Dedifferentiated amniotic fluid mesenchymal stem cell (primary cell): ENCODE data around the gene PAFAH2.

Source experiments
- DNase-seq: peaks from one replicate; pipeline ENCODE4 v3.0.0-alpha.2; 2016; ENCODE audit errors: extremely low spot score

PAFAH2 gene

DNA sequence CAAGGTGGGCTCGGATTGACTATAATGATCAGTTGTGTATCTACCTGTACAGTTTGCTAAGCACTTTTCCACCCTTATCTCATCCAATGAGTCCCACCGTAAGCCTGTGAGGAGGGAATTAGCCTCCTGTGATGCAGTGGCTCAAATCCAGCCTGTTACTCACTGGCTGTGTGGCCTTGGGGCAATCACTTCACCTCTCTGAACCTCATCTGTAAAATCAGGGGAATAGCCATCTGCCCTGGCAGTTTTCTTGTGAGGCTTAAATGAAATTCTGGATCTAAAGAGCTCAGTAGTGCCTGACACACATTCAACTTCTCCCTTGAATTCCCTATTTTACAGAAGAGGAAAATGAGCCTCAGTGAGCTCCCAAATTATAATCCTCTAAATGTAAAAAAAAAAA lies 16.3 kb upstream of the PAFAH2 start:
- DNase-seq, result no peak

DNA sequence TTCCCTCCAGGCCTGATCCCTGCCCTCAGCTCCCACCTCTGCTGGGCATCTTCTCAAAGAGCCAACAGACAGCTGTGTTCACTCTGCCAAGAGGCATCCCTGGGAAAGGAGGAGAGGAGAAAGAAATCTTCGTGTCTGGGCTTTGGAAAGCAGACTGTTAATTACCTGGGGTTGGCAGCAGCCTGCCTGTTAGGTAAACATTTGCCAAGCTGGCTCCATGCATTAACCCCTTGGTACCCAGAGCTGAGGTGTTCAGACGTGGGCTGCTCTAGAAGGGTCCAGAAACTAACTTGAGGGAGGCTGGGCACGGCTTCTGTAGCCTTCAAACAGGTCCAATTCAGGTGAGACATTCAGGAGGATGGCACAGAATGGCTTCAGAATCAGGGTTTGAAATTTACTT lies 15.0 kb upstream of the PAFAH2 start:
- no peak for DNase-seq

DNA sequence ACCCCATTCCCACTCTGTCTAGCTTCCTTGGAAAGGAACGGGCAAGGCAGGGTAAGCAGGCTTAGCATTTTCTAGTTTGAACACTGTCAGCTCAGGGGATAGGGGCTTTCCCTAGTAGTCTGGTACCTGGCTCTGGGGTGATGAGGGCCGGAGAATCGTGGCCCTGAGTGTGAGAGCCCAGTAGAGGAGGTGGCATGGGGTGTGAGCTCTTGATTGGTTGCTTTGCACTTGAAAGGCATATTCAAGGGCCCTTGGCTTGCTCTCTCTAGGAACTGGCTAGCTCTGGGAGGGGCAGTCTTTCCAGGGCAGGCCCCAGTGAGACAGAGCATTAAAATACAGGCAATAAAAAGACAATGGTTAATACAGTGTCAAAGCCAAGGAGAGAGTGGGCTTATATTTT lies 13.0 kb upstream of the PAFAH2 start:
- no peak for DNase-seq

DNA sequence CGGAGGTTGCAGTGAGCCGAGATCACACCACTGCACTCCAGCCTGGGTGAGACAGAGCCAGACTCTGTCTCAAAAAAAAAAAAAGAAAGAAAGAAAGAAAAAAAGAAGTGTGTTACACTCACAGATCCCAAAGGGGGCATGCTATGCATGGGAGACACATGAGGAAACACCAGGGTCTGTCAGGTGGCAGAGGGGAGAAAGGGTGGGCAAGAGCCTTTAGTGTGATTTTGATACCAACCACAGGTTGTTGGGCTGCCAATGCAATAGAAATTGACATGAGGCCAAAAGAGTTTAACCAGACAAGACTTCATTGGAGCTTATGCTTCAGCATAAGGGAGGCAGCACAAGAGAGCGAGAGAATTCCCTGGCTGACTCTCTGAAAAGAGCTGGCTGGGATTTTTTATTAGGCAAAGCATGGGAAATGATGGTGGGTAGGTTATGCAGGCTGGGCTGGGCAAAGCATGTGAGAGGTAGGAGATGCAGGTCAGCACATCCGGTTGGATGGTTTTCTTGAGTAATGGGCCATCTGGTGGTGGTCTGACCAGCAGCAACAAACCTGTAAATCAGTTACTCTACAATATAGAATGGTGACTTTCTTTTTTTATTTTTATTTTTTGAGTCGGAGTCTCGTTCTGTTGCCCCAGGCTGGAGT lies 12.1 kb upstream of the PAFAH2 start:
- no peak for DNase-seq

DNA sequence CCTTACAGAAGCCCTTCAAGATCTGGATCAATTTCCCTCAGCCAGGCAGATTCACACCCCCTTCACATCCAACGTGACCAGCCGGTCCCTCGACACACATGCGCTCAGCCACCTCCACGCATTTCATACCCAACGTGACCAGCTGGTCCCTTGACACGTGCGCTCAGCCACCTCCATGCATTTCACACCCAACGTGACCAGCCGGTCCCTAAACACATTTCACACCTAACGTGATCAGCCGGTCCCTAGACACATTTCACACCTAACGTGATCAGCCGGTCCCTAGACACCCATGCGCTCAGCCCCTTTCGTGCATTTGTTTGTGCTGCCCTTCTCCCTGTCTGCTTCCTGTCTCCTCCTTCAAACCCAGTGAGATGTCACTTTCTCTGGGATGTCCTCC lies 8.8 kb upstream of the PAFAH2 start:
- DNase-seq, result no peak

DNA sequence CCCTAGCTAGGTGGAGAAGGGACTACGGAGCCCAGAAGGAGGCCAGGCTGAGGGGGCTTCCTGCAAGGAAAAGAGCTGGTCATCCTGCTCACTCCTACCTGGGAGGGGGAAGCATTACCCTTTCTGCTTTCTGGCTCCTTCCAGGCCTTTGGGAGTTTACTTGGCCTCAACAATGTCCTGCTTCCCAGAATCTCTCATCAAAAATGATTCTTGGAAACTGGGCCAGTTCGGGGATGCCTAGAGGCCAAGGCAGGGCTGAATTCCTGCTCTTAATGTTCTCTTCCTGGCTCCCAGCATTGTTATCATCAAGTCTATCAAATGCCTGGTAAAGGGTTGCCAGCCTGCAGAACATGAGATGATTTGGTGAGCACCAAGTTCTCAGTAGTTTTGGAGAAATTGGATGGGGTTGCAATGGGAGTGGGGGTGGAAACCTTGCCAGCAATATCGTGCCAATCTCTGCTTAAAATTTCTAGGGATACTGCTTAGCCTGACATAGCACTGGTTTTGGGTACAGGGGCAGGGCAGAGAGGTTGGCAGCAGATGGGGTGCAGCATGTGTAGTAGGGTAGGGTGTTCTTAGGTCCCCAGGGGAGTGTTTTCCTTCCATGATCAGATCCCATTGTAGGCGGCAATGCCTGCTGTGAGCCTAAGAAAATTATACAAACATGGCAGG lies 7.7 kb upstream of the PAFAH2 start:
- no peak for DNase-seq

DNA sequence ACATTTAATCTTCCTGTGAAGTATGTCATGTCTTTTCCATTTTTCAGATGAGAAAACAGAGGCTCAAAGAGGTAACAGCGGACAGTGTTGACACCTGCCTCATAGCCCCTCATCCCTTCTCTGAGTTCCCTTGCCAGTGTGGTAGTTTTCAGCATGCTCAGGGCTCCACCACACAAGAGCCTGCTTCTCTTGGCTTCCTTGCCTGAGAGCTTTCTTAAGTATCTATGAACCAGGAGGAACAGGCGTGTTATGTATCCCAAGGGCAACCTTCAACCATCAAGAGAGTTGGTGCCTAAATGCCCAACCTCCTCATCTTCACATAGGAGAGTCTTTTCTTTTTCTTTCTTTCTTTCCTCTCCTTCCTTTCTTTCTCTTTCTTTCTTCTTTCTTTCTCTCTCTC lies 5.9 kb upstream of the PAFAH2 start:
- DNase-seq, result no peak

DNA sequence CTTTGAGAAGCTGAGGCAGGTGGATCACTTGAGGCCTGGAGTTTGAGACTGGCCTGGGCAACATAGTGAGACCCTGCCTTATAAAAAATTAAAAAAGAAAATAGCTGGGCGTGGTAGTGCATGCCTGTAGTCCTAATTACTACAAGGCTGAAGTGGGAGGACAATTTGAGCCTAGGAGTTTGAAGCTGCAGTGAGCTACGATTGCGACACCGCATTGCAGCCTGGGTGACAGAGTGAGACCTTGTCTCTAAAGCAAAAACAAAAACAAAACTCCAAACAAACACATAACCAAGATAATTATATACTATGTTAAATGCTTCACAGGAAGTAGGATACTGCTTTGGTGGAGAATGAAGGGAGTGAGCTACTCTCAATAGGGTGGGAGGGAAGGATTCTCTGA lies 5.4 kb upstream of the PAFAH2 start:
- no peak for DNase-seq

DNA sequence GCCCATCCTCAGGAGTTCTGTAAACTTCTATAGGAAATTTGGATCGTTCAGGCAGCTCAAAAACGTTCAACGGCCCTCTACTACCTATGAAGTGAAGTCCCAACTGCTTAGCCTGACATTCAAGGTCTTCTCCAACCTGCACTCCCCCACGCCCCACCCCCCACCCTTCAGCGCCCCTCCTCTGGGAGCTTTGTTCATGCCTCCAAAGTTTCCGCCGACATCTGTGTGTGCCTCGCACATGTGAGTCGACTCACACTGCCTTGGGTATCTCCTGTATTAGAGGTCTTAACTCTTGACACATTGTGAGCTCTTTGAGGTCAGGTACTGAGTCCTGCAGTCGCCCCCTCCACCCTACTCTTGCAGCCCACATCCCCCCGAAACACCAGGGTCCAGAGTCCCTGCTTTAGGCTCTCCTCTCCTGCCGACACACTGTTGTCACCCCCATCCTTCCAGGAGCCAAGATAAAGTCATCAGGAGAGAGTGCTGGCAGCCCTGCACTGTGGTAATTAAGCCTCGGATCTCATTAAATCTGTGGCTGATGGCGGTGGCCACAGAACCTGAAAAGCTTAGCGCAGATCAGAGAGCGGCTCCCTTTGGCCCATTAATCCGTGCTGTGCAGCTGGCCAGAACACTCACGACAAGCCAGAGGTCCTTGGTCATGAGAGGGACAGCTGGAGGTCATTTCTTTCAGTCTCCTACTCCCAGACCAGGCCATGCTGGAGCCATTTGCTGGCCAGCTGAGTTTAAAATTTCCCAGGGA lies 1.4 kb upstream of the PAFAH2 start:
- no peak for DNase-seq

DNA sequence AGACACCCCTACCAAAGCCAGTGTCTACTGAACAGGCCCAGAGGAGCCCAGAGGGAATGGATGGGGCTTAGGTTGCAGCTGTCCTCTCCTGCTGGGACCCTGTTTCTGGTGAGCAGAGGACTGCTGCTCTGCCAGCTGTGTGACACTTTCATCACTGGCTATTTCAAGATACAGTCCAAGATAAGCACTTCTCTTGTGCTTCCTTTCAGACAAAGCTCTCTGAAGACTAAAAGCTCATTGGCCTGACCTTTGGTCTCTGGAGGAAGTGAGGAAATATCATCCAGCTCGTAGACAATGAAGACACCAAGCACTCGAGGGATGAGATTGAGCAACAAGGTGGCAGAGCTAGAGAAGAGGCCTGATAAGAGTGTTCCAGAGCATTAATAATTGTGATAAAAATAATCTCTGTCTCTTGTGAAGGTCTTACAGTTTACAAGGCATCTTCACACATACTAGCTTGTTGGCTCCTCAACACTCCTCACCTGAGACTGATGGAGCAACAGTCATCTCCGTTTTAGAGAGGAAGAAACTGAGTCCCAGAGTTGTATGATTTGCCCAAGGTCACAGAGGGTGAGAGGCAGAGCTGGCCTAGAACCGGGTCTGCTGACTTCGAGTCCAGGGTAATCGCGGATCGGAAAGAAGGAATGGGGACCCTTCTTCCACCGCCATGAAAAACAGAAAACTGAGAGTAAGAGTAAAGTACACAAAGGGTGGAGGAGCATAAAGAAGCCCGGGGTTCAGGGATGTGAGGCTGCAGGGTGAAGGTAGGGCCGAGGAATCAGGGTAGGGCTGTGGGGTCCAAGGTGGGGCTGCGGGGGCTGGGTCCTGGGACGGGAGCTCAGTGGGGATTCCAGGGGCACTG lies 666 bp downstream of the PAFAH2 start:
- DNase-seq, result no peak

DNA sequence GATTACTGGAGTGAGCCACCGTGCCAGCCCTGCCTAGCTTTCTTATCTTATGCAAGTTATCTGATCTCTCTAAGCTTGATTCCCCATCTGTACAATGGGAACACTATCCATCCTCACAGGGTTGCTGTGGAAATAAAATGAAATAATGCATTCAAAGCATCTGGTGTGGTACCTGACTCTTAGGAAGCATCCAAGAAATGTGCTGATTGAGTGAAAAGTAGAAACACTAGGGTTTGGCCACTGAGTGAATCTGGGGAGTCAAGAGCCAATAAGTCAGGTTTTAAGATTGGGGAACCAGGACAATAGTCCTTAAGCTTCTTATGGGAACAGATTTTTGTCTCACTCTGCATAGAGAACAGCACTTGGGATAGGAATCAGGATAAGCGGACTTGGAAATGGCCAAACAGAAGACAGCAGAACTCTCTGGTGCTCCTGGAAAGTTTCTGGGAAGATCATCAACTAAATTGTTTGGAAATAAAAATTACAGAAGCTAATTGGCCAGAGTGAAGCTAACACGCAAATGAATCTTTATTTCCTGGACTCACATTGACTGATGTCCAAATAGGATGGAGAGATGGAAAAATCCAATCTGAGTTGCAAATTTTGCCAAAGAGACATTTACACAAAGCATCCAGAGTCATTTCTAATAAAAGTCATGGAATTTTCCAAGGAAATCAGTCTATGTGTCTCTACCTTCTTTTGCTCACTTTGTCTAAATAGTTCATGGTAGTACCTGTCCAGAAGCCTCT lies 3.3 kb downstream of the PAFAH2 start:
- no peak for DNase-seq

DNA sequence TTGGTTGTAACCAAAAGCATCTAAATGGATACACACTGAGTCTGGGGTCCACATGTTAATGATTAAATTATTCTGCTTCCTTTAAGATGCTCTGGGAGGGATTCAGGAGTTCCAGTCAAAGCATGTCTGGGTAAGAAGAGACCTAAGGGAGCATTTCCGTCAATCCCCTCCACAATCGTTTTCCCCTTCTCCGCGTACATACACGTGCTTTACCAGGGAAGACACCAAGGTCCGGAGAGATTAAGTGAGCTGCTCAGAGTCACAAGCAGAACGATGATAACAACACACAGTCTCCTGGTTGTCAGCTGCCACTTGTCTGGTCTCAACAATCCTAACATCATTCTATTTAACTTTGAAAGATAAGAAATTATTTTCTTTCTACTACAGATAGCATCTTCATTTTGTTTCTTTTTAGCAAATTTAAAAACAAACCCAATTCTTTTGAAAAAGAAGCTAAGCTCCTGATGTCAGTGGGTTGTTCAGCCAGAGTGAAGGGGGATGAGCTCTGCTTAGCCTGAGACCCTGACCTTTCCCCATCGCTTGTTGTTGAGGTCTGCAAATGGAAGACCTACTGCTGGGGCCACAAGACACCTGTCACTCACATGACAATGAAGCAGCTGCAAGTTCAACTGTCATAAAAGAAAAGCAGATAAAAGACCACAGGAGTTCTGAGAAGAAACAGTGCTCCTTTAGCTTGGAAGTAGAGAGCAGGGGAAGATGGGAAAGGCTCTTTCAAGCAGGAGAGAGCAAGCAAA lies 4.5 kb downstream of the PAFAH2 start:
- DNase-seq, result no peak

DNA sequence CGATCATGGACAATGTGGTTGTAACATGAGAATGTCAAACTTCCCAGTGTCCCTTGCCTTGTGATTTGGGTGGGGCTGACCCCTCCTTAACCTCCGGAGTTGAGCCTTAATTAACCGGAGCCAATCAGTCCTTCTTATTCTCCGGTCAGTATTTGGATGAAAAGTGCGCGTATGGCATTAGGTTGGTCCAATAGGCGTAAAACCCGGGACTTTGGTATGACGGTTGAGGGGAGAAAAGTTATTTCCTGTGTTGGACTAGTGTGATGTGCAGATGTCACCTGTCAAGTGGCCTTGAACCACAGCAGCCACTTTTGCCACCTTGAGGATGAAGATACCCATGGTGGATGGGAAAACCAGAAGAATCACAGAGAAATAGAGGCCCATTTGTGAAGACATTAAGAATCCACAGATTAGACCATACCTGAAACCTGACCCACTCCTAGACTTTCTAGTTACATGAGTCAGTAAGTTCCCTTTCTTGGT lies 5.1 kb downstream of the PAFAH2 start:
- no peak for DNase-seq

DNA sequence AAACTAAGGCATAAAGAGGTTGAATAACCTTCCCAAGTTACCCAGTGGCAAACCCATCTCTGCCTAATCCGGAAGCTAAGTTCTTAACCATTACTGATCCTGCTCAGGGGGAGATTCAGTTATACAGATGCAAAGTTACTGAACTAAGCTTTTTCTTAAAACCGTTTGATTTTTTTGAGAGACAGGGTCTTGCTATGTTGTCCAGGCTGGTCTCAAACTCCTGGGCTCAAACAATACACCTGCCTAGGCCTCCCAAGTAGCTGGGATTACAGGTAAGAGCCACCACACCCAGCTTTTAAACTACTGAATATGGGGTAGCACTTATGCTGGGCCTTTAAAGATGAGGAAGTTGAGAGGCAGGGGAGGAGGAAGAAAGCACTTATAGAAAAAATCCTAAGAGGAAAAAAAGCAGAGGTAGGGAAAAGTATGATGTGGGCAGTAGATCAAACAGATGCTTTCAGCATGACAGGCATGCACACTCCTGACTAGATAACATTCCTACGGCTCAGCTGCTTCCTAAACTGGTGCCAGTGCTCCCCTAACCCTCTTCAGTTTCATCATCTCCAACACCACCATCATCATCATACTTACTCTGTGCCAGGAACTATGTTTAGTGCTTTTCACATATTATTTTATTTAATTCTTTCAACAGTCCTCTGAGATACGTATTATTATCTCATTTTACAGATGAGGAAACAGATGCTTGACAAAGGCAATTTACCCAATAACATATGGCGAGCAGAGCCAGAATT lies 5.8 kb downstream of the PAFAH2 start:
- no peak for DNase-seq

DNA sequence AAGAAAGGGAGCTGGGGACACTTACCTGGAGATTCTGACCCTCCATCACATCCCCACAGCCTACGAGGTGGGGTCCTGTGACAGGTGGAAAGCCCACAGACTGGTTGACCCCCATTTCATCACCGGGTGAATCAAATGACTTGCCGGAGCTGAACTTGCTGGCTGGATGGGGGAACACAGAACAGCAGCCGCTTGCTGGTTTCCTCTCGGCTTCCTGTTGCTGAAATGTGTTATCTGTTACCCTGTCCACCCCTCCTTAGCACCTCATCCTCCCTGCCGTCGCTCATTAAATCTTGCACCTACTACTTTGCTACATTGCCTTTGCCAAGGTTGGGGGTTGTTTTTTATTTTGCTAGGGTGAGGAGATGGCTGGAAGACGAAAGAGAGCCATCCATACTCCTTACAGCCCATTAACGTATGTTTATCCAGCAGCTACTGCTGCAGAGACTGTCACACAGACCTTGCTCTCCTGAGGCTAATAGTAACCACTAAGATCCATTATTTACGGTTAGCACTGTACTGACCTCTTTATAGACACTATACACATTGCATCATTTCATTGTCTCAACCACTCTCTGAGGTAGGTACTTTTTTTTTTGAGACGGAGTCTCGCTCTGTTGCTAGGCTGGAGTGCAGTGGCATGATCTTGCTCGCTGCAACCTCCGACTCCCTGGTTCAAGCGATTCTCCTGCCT lies 7.0 kb downstream of the PAFAH2 start:
- DNase-seq, result no peak

DNA sequence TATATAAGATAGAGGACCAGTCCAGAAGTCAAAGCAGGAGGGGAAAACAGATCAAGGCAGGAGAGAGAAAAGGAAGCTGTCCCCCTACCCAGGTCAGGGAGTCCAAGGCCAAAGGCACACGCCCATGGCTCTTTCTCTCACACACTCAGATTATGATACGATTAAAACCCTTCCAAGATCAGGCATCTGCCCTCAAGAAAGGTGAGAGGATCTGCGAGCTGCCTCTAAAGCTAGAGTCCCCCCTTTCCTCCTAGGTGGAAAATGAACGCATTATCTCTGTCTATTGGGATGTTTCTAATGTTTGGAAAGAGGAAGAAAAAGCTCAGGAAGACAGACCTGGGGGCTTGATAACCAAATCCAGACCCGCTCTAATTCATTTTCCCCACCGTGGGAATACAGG lies 7.6 kb downstream of the PAFAH2 start:
- no peak for DNase-seq

DNA sequence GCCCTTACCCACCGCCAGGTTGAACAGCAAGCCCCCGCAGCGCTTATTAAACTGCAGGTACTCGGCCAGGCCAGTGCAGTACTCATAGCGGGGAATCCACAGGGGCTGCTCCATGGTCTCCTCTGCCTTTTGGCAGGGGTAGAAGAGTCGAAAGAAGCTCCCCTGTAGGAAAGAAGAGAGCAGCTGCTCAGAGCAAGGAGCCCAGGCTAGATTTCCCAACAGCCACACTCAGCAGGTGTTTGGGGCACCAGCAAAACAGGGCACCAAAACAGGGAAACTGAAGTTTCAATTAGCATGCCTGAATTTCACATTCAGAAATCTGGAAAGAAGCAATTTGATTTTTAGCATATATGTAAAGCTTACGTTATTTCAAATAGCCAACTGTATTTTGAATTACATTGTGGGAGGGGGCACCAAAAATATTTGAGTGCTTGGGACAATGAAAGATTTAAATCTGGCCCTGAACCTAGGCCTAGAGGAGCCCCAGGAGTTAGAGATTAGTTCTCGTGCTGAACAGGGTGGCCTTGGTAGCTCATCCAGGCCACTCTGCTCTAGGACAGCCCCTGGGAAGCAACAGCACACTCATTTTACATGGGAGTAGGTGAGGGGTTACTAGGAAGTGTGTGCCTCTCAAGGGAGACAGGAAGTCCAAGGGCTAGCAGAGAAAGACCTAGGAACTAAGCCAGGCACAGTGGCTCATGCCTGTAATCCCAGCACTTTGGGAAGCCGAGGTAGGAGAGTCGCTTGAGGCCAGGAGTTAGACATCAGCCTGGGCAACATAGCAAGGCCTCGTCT lies 8.2 kb downstream of the PAFAH2 start:
- DNase-seq, result no peak

DNA sequence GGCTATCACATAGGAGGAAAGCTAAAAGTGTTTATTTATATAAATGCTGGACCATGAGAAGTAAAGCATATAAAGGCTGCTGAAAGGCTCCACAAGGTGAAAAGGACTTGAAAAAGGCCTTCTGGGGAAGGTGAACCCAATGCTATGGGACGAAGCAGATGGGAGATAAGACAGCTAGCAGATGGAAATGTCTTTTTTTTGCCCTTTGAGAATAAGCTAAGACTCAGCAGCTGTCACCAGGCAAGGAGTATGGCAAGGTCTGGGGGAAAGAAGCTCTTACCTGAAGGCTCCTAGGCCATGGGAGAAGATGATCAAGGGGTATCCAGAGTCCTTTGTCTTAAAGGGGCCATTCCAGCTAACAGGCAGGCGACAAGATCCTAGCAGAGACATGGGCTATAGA lies 9.9 kb downstream of the PAFAH2 start:
- DNase-seq, result no peak
